K562 (cell line): ENCODE results near the gene ATRNL1. TPM values are rescaled to one million over a fixed set of nuclear protein-coding genes. Genes with fewer than 3 reads are reported as not detected.

Experiments used
- ATAC-seq: fragments of 200-7000 bp; cut with Tn5 transposase; 3 replicates; pipeline ENCODE4 v1.9.1; 2020; ENCODE audit warnings: moderate library complexity
- BruUV-seq: library from RNA; stranded (reverse); fragments of 400-500 nt; replicated peaks from 2 replicates; lab custom pipeline; 2021; lab: Mats Ljungman, UMichigan
- CTCF ChIA-PET: fragments of 300-600 bp; formaldehyde crosslinking; extraction: SDS; loops from one replicate; lab custom pipeline; 2021; ENCODE audit warnings: low intra/inter-chr PET ratio; lab: Yijun Ruan, JAX
- POLR2A ChIA-PET: fragments of 300-600, 350-650 bp; sonication (Branson Sonifier 250); formaldehyde crosslinking; extraction: SDS; loops from one replicate; lab custom pipeline; 2021; ENCODE audit warnings: antibody characterized with exemption, inconsistent platforms; lab: Yijun Ruan, JAX
- DNase-seq, 4 experiments: peaks; one replicate each; pipeline versions ENCODE4 v3.0.0 to v3.0.0-alpha.2; 2011 to 2018; ENCODE audit warnings: low spot score in 3 of 4, mixed read lengths in 3 of 4; ENCODE audit errors: extremely low read depth in 1 of 4
- FAIRE-seq: peaks from 2 replicates; lab custom pipeline; 2011; peaks lifted over from hg19 to GRCh38; lab: Jason Lieb, UNC
- H2AFZ ChIP-seq: 2 replicates; pipeline ENCODE4 v1.6.0; 2011; ENCODE audit warnings: low read depth, low read length, control low read depth, inconsistent platforms
- H3K27ac ChIP-seq: fragments of 200-600 bp; 3 replicates; pipeline ENCODE4 v1.8.0; 2011; ENCODE audit warnings: low read depth, mild to moderate bottlenecking, control low read depth, inconsistent platforms, low read length, moderate library complexity, mixed read lengths; ENCODE audit errors: extremely low read depth
- H3K27me3 ChIP-seq, 2 experiments: fragments of 300-600 bp in 1 of 2; 2 replicates in 1 of 2; 3 replicates in 1 of 2; pipeline versions ENCODE4 v1.6.0 to v1.8.0; 2011; ENCODE audit warnings: inconsistent platforms in 2 of 2, low read length in 2 of 2, mild to moderate bottlenecking in 1 of 2, mixed read lengths in 1 of 2, moderate library complexity in 1 of 2; ENCODE audit not compliant: control insufficient read depth in 2 of 2, insufficient read depth in 2 of 2
- H3K36me3 ChIP-seq: fragments of 300-600 bp; 3 replicates; pipeline ENCODE4 v1.8.0; 2011; ENCODE audit warnings: mild to moderate bottlenecking, low read length, inconsistent platforms; ENCODE audit not compliant: control insufficient read depth, insufficient read depth
- H3K4me1 ChIP-seq, 2 experiments: fragments of 200-600 bp in 1 of 2; replicated peaks in 1 of 2; 2 replicates in 1 of 2; 3 replicates in 1 of 2; pipeline versions ENCODE4 v1.5.1 to v1.8.0; 2011; ENCODE audit warnings: inconsistent platforms in 2 of 2, low read length in 2 of 2, mild to moderate bottlenecking in 1 of 2, mixed read lengths in 1 of 2, moderate library complexity in 1 of 2; ENCODE audit not compliant: control insufficient read depth in 2 of 2, insufficient read depth in 2 of 2
- H3K4me2 ChIP-seq: 2 replicates; pipeline ENCODE4 v1.6.1; 2011; ENCODE audit warnings: low read length, control low read depth, inconsistent platforms, mixed read lengths; ENCODE audit not compliant: insufficient read depth
- H3K4me3 ChIP-seq: fragments of 200-600 bp; sonication (generic), shearing (Covaris generic); 2 replicates; pipeline ENCODE4 v1.5.1; 2016; ENCODE audit warnings: control low read depth, inconsistent platforms
- H3K79me2 ChIP-seq: fragments of 200-600 bp; 3 replicates; pipeline ENCODE4 v1.8.0; 2011; ENCODE audit warnings: low read length, inconsistent platforms; ENCODE audit not compliant: control insufficient read depth, insufficient read depth
- H3K9ac ChIP-seq, 2 experiments: 2 replicates each; pipeline versions ENCODE4 v1.6.0 to v1.6.1; 2011; ENCODE audit warnings: low read depth in 2 of 2, low read length in 2 of 2, control low read depth in 1 of 2, inconsistent platforms in 1 of 2, mild to moderate bottlenecking in 1 of 2, mixed read lengths in 1 of 2; ENCODE audit not compliant: insufficient read depth in 1 of 2
- H3K9me1 ChIP-seq: one replicate; pipeline ENCODE4 v1.6.0; 2011; ENCODE audit warnings: inconsistent platforms, mild to moderate bottlenecking, low read length, moderate library complexity; ENCODE audit not compliant: control insufficient read depth, insufficient read depth
- H3K9me3 ChIP-seq: replicated peaks from 2 replicates; pipeline ENCODE4 v1.5.1; 2011; ENCODE audit warnings: low read depth, low read length, inconsistent platforms; ENCODE audit not compliant: control insufficient read depth, insufficient read depth
- H4K20me1 ChIP-seq: replicated peaks from 2 replicates; pipeline ENCODE4 v1.6.1; 2011; ENCODE audit warnings: low read length, inconsistent platforms, mixed read lengths; ENCODE audit not compliant: control insufficient read depth, insufficient read depth
- CLOCK ChIP-seq: fragments of 250-450 bp; sonication (Bioruptor Pico); IDR thresholded peaks from 2 replicates; pipeline ENCODE4 v1.4.0; 2020; ENCODE audit warnings: mild to moderate bottlenecking, moderate library complexity, borderline replicate concordance
- PRDM10 ChIP-seq: fragments of 450-650 bp; IDR thresholded peaks from 2 replicates; pipeline ENCODE4 v1.6.1; 2018; ENCODE audit not compliant: partially characterized antibody
- ZNF589 ChIP-seq: fragments of 200-800 bp; sonication (Bioruptor generic); IDR thresholded peaks from 2 replicates; pipeline ENCODE4 v1.6.1; 2016; ENCODE audit warnings: low read depth, missing genetic modification characterization, missing compliant biosample characterization
- ZNF75A ChIP-seq: fragments of 450-650 bp; formaldehyde crosslinking; IDR thresholded peaks from 2 replicates; pipeline ENCODE4 v1.4.0; 2020; ENCODE audit warnings: mild to moderate bottlenecking
- whole genome bisulfite sequencing: fragments of 100-300 bp; shearing (Covaris generic); methylation state at CpG from one replicate; pipeline ENCODE4 v1.1.6; 2016; ENCODE audit warnings: low coverage, mixed read lengths; ENCODE audit not compliant: insufficient coverage; ENCODE audit errors: missing lambda C conversion rate; 5-methylcytosine and 5-hydroxymethylcytosine counted together
- in situ Hi-C: fragments of 300-500 bp; cut with MboI; formaldehyde crosslinking; loops from 4 replicates; pipeline ENCODE4 v1.15.0; 2018; ENCODE audit warnings: inconsistent platforms, mixed read lengths
- intact Hi-C: fragments of 100-400 bp; cut with micrococcal nuclease; formaldehyde crosslinking; loops from 2 replicates; pipeline ENCODE4 v1.14.2; 2022
- polyA plus RNA-seq, 8 experiments: library from polyadenylated mRNA; depleted of rRNA in 4 of 8; stranded (reverse) in 5 of 8; unstranded in 3 of 8; fragments of >200 nt; fragmentation: Nextera tagmentation in 2 of 8; fragmentation: Illumina TruSeq in 1 of 8; extraction: Ambion mirVana in 2 of 8; extraction: Trizol in 1 of 8; gene quantifications; 2 replicates each; pipeline versions ENCODE4 v1.2.1 to v1.2.3, GENCODE V29; 2011 to 2014; ENCODE audit warnings: inconsistent platforms in 1 of 8, missing spikeins in 1 of 8
- total RNA-seq, 7 experiments: library from RNA; depleted of rRNA in 6 of 7; stranded (reverse); fragments of >200 nt in 6 of 7; fragmentation: Illumina TruSeq in 2 of 7; extraction: Trizol in 2 of 7; gene quantifications; 2 replicates each; pipeline versions ENCODE4 v1.2.1 to v1.2.3, GENCODE V29; 2011 to 2021; ENCODE audit warnings: low replicate concordance in 1 of 7

Gene ATRNL1
- total and polyA plus RNA-seq, 9 of the 15 experiments (the other 6 are each of a cell fraction or from before 2014, with no cell fraction given) = 0.18 TPM; not detected in 8

- Histone ChIP-seq H4K20me1 (no peaks in the 10 kb centered on the region), H3K27ac (no peak overlapping the region), H3K79me2 (no peaks in the 10 kb centered on the region), H3K36me3 (no peaks in the 10 kb centered on the region), H3K9ac (no peak overlapping the region), H3K4me2 (no peak overlapping the region), H3K9me1 (no peaks in the 10 kb centered on the region), H3K4me1 (no peaks in the 10 kb centered on the region), H2AFZ (no peak overlapping the region), H3K4me3 (no peak overlapping the region), H3K27me3 (no peaks in the 10 kb centered on the region), H3K9me3 (no peaks in the 10 kb centered on the region)
- ATAC-seq (no peak), DNase-seq (no peak), FAIRE-seq (no peak)
- in situ Hi-C loops (no loop called here), intact Hi-C loops (no loop called here)
- POLR2A ChIA-PET = no interaction called here
- WGBS = 0% methylated on average over 4 of the region's 5 CpGs
- TF ChIP-seq CLOCK (CRISPR knock-in tag) (no peak), ZNF75A (CRISPR knock-in tag) (no peak), ZNF589 (CRISPR knock-in tag) (no peak), PRDM10 (no peak)
- CTCF ChIA-PET = no interaction called here
- no TSS peak for BruUV-seq
Observed at GRCh38 chr10:115902596-115902995, 809.4 kb downstream of the ATRNL1 start.
